Kidney epithelial cell (primary cell): ENCODE data around the gene KLHL29. TPM values are rescaled to one million over a fixed set of nuclear protein-coding genes. Genes with fewer than 3 reads are reported as not detected.

Experiments
- DNase-seq: peaks from one replicate; pipeline ENCODE4 v3.0.0-alpha.2; 2010; ENCODE audit warnings: low read depth
- H3K27me3 ChIP-seq: 2 replicates; pipeline ENCODE4 v1.6.0; 2011; ENCODE audit warnings: low read length; ENCODE audit not compliant: control insufficient read depth, insufficient read depth
- H3K36me3 ChIP-seq: 2 replicates; pipeline ENCODE4 v1.5.1; 2011; ENCODE audit warnings: low read length; ENCODE audit not compliant: control insufficient read depth, insufficient read depth
- H3K4me3 ChIP-seq: 2 replicates; pipeline ENCODE4 v1.5.1; 2011; ENCODE audit warnings: low read depth, mild to moderate bottlenecking, control low read depth, low read length
- total RNA-seq: library from RNA; depleted of rRNA; stranded (reverse); fragments of >200 nt; gene quantifications from 2 replicates; pipeline ENCODE4 v1.2.3, GENCODE V29; 2015
- TF ChIP-seq, protein P1 (sequence below): IDR thresholded peaks from 2 replicates; pipeline ENCODE4 v1.5.1; 2011; ENCODE audit warnings: mild to moderate bottlenecking, moderate library complexity, low read length, control low read depth, inconsistent platforms; ENCODE audit not compliant: insufficient read depth, poor library complexity, severe bottlenecking

KLHL29 gene
- total RNA-seq, 1 donor from 2014 or later: 12.4 TPM

DNA sequence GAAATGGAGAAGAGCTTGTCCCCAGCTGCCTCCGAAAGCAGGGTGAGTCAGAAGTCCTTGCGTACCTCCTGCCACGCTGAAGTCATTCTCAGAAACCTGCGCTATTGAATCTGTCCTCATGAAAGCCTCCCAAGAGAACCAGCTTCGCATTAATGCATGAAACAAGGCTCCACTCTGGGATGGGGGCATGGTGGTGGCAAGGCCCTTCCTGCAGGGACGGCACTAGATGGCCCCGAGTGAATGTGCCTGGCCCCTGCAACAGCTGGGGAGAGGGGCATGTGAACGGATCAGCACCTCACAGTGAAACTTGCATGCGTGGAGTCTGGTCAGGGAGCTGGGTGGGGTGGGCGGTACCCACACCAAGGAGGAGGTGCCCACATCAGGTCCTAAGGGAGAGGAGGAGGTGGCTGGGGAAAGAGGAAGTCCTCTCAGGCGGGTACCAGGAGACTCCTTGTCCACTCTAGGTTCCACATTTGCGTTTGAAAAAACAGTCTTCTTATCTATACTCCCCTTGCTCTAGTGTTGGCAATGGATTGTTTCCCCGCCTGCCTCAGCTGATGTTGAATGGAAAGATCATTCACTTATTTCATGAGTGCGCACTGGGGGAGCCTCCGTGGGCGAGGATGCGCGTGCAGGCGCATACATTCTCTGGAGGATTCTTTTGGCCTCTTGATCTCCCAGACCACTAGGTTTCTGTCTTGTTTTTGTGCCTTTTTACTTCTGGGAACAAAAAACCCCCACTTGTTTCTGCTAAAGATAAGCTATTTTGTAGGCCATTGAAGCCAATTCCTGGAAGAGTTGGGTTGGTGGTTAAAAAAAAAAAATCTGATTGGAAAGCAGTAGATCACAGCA, 104.7 kb downstream of the KLHL29 start:
- TF ChIP-seq, protein P1, sequence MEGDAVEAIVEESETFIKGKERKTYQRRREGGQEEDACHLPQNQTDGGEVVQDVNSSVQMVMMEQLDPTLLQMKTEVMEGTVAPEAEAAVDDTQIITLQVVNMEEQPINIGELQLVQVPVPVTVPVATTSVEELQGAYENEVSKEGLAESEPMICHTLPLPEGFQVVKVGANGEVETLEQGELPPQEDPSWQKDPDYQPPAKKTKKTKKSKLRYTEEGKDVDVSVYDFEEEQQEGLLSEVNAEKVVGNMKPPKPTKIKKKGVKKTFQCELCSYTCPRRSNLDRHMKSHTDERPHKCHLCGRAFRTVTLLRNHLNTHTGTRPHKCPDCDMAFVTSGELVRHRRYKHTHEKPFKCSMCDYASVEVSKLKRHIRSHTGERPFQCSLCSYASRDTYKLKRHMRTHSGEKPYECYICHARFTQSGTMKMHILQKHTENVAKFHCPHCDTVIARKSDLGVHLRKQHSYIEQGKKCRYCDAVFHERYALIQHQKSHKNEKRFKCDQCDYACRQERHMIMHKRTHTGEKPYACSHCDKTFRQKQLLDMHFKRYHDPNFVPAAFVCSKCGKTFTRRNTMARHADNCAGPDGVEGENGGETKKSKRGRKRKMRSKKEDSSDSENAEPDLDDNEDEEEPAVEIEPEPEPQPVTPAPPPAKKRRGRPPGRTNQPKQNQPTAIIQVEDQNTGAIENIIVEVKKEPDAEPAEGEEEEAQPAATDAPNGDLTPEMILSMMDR: no peak
- DNase-seq: no peak
- Histone ChIP-seq H3K4me3 (no peak overlapping the region), H3K27me3 (no peaks in the 10 kb centered on the region), H3K36me3 (no peaks in the 10 kb centered on the region)

DNA sequence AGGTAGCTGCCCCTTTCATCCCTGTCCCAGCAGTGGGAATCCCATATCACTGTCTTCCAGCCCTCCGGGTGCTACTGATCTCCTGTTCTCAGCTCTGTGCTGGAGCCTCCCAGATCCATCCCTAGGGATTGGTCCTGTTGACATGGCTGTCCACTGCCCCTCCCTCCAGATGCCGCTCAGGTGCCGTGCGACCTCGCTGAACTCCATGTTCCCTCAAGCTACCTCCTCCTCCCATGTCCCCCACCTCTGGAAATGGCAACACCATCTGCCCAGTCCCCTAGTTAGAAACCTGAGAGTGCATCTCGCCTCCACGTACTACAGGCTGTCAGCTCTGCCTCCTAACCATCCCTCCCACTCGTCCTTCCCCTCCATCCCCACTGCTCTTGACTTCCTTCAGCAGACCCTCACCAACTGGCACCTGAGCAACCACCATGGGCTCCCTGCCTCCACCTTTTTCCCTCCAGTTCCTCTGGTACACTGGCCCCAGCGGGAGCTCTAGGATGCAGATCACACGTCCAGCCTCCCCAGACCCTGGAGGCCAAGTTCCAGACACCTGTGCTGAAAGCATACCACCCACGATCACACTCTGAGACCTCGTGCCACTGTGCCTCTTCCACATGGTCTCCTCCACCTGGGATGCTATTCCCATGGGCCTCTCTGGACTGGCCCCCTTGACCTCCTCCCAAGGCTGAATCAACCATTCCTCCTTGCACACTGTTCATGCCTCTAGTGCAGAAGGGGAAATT, 106.8 kb downstream of the KLHL29 start:
- TF ChIP-seq, protein P1: no peak
- H3K27me3 ChIP-seq: no peaks in the 10 kb centered on the region
- H3K4me3 ChIP-seq: no peak overlapping the region
- H3K36me3 ChIP-seq: no peaks in the 10 kb centered on the region
- no peak for DNase-seq

DNA sequence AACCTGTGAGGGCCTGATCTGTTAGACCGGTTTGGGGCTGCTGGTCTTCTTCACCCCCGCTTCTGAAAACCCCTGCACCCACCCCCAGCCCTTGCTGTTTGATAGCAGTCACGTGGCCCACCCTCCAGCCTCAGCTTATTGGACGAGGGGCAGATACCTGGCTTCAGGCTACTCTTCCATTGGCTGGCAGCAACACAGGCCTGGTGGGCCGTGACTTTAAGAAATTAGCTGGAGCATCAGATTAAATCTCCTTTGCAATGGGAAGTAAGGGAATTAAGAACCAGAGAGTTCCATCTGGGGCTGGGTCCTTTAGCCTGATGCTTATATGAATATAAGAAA, 107.3 kb downstream of the KLHL29 start:
- TF ChIP-seq, protein P1: no peak
- no peak overlapping the region for H3K4me3 ChIP-seq
- H3K36me3 ChIP-seq: no peaks in the 10 kb centered on the region
- no peak for DNase-seq
- no peaks in the 10 kb centered on the region for H3K27me3 ChIP-seq

DNA sequence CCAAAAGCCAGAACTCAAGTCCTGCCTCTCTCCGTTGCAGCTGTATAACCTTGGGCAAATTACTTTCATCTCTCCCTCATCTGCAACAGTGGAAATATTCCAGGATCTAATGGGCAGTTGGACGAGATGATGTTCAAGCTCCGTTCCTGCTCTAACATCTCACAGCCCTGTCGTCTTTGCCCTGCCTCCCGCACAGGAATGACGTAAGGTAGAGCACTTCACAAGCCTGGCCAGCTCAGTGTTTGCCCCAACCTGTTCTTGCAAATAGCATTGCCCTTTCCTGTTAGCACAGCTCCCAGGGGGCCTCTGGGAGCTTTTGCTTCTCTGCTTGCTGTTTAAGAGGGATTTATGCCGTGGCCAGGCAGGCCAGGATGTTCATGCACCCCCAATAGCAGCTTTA, 107.9 kb downstream of the KLHL29 start:
- no peak overlapping the region for H3K4me3 ChIP-seq
- TF ChIP-seq, protein P1: no peak
- no peaks in the 10 kb centered on the region for H3K27me3 ChIP-seq
- DNase-seq: no peak
- no peaks in the 10 kb centered on the region for H3K36me3 ChIP-seq

DNA sequence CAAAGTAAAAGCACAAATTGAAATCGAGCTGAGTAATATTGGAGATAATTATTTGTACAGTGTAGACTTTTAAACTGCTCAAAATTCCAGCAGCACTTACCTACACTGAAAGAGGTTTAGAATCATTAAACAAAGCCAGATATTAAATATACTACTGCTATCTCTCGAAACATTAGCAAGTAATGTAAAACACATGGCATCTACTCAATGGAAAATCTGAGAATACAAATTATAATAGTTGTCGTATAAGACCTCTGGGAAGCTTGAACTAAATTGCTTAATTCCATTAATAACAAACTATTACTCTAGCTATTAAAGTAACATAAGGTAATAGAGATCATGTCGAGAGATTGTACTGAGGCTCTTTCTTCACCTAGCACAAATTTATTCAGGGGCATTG, 108.9 kb downstream of the KLHL29 start:
- TF ChIP-seq, protein P1: no peak

More for the DNA sequence above, 108.9 kb downstream of the KLHL29 start:
- no peak for DNase-seq
- no peaks in the 10 kb centered on the region for H3K27me3 ChIP-seq
- H3K36me3 ChIP-seq: no peaks in the 10 kb centered on the region
- no peak overlapping the region for H3K4me3 ChIP-seq
